ENCODE measurements around the gene PHF5A.

GRCh38 chr22:41511521-41511968 is 43.1 kb upstream of the PHF5A start:
- TF ChIP-seq CTCF (IDR thresholded peaks at IDR 0.05) (no peak), EZH2 (IDR thresholded peaks at IDR 0.05) (no peak), EZH2phosphoT487 (IDR thresholded peaks at IDR 0.05) (no peak)

Data from neural progenitor cell (in vitro differentiated cells).